ENCODE data around the gene GMPPA. TPM values are rescaled to one million over a fixed set of nuclear protein-coding genes. Genes with fewer than 3 reads are reported as not detected.

The GMPPA gene
- total and polyA plus RNA-seq, 4 donors, result 18.8 to 48.9 (median 38.7) TPM

DNA sequence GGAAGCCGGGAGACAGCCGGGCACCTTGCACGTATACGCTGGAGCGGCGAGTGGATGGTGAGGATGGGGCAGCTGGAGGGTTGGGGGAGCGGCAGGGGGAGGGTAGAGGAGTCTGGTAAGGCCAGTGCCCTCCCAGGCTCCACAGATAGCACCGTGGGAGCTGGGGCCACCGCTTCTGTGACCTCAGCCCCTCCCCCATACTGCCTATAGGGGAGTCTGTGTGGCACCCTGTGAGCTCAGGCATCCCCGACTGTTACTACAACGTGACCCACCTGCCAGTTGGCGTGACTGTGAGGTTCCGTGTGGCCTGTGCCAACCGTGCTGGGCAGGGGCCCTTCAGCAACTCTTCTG is 9.9 kb upstream of the GMPPA start:
- ATAC-seq (ENCODE audit: insufficient read depth, low FRiP score), result no peak
- DNase-seq, result no peak
- Histone ChIP-seq H3K4me3 (no peak overlapping the region), H3K27ac (ENCODE audit: low read depth in 1 of 2, low read length in 1 of 2) (no peak overlapping the region), H3K4me1 (ENCODE audit: control insufficient read depth in 5 of 5, insufficient read depth in 5 of 5, low read length in 5 of 5) (peaks cover 0 to 9% (median 0%) of the 10 kb centered on the region in 5 donors), H3K9ac (ENCODE audit: insufficient read depth in 1 of 2, low read length in 2 of 2) (no peak overlapping the region), H3K9me3 (ENCODE audit: control insufficient read depth in 4 of 4, insufficient read depth in 3 of 4, low read length in 3 of 4) (peaks cover 0 to 2% (median 0%) of the 10 kb centered on the region in 4 donors), H3K27me3 (ENCODE audit: control insufficient read depth in 3 of 3, insufficient read depth in 3 of 3, low read length in 2 of 3) (peaks cover 6 to 33% (median 14%) of the 10 kb centered on the region in 3 donors), H3K36me3 (ENCODE audit: control insufficient read depth in 4 of 4, insufficient read depth in 4 of 4, low read length in 4 of 4) (no peaks in the 10 kb centered on the region)
- TF ChIP-seq, protein P1, sequence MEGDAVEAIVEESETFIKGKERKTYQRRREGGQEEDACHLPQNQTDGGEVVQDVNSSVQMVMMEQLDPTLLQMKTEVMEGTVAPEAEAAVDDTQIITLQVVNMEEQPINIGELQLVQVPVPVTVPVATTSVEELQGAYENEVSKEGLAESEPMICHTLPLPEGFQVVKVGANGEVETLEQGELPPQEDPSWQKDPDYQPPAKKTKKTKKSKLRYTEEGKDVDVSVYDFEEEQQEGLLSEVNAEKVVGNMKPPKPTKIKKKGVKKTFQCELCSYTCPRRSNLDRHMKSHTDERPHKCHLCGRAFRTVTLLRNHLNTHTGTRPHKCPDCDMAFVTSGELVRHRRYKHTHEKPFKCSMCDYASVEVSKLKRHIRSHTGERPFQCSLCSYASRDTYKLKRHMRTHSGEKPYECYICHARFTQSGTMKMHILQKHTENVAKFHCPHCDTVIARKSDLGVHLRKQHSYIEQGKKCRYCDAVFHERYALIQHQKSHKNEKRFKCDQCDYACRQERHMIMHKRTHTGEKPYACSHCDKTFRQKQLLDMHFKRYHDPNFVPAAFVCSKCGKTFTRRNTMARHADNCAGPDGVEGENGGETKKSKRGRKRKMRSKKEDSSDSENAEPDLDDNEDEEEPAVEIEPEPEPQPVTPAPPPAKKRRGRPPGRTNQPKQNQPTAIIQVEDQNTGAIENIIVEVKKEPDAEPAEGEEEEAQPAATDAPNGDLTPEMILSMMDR (IDR thresholded peaks at IDR 0.05; ENCODE audit: control extremely low read depth, extremely low read depth), result no peak
- WGBS, 2 donors, result 84 to 90% methylated on average over 14 of the region's 14 CpGs

DNA sequence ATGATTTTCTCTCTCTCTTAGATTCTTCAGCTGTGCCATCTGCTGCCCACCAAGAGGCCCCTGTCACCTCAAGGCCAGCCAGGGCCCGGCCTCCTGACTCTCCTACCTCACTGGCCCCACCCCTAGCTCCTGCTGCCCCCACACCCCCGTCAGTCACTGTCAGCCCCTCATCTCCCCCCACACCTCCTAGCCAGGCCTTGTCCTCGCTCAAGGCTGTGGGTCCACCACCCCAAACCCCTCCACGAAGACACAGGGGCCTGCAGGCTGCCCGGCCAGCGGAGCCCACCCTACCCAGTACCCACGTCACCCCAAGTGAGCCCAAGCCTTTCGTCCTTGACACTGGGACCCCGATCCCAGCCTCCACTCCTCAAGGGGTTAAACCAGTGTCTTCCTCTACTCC is 9.4 kb upstream of the GMPPA start:
- H3K9me3 ChIP-seq (ENCODE audit: control insufficient read depth in 4 of 4, insufficient read depth in 3 of 4, low read length in 3 of 4), result peaks cover 0 to 4% (median 0%) of the 10 kb centered on the region in 4 donors
- no peaks in the 10 kb centered on the region for H3K36me3 ChIP-seq (ENCODE audit: control insufficient read depth in 4 of 4, insufficient read depth in 4 of 4, low read length in 4 of 4)
- no peak overlapping the region for H3K9ac ChIP-seq (ENCODE audit: insufficient read depth in 1 of 2, low read length in 2 of 2)
- peaks cover 0 to 5% (median 0%) of the 10 kb centered on the region in 5 donors for H3K4me1 ChIP-seq (ENCODE audit: control insufficient read depth in 5 of 5, insufficient read depth in 5 of 5, low read length in 5 of 5)
- DNase-seq, result no peak
- ATAC-seq (ENCODE audit: insufficient read depth, low FRiP score), result no peak
- H3K27ac ChIP-seq (ENCODE audit: low read depth in 1 of 2, low read length in 1 of 2), result no peak overlapping the region
- H3K4me3 ChIP-seq, result no peak overlapping the region
- TF ChIP-seq, protein P1 (IDR thresholded peaks at IDR 0.05; ENCODE audit: control extremely low read depth, extremely low read depth), result no peak
- peaks cover 6 to 30% (median 11%) of the 10 kb centered on the region in 3 donors for H3K27me3 ChIP-seq (ENCODE audit: control insufficient read depth in 3 of 3, insufficient read depth in 3 of 3, low read length in 2 of 3)
- WGBS, 2 donors, result 84 to 91% methylated on average over 9 of the region's 9 CpGs

DNA sequence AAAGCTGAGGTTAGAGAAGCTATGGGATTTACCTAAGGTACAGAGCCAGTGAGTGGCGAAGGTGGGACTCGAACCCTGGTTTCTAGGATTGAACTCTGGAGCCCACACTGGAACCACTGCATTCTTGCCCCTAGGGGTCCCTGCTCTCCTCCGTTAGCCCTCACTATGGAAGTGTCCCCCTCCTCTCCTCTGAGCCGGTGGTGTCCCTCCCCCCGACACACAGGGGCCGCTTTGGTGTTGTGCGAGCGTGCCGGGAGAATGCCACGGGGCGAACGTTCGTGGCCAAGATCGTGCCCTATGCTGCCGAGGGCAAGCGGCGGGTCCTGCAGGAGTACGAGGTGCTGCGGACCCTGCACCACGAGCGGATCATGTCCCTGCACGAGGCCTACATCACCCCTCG is 8.5 kb upstream of the GMPPA start:
- no peak overlapping the region for H3K4me3 ChIP-seq
- H3K27ac ChIP-seq (ENCODE audit: low read depth in 1 of 2, low read length in 1 of 2), result no peak overlapping the region
- peaks cover 6 to 34% (median 8%) of the 10 kb centered on the region in 3 donors for H3K27me3 ChIP-seq (ENCODE audit: control insufficient read depth in 3 of 3, insufficient read depth in 3 of 3, low read length in 2 of 3)
- DNase-seq (no peak), ATAC-seq (ENCODE audit: insufficient read depth, low FRiP score) (no peak)
- WGBS, 2 donors, result 83 to 89% methylated on average over 23 of the region's 23 CpGs
- H3K4me1 ChIP-seq (ENCODE audit: control insufficient read depth in 5 of 5, insufficient read depth in 5 of 5, low read length in 5 of 5), result peaks cover 0 to 8% (median 0%) of the 10 kb centered on the region in 5 donors
- TF ChIP-seq, protein P1 (IDR thresholded peaks at IDR 0.05; ENCODE audit: control extremely low read depth, extremely low read depth), result no peak
- peaks cover 0 to 5% (median 0%) of the 10 kb centered on the region in 4 donors for H3K9me3 ChIP-seq (ENCODE audit: control insufficient read depth in 4 of 4, insufficient read depth in 3 of 4, low read length in 3 of 4)
- H3K36me3 ChIP-seq (ENCODE audit: control insufficient read depth in 4 of 4, insufficient read depth in 4 of 4, low read length in 4 of 4), result no peaks in the 10 kb centered on the region
- no peak overlapping the region for H3K9ac ChIP-seq (ENCODE audit: insufficient read depth in 1 of 2, low read length in 2 of 2)

DNA sequence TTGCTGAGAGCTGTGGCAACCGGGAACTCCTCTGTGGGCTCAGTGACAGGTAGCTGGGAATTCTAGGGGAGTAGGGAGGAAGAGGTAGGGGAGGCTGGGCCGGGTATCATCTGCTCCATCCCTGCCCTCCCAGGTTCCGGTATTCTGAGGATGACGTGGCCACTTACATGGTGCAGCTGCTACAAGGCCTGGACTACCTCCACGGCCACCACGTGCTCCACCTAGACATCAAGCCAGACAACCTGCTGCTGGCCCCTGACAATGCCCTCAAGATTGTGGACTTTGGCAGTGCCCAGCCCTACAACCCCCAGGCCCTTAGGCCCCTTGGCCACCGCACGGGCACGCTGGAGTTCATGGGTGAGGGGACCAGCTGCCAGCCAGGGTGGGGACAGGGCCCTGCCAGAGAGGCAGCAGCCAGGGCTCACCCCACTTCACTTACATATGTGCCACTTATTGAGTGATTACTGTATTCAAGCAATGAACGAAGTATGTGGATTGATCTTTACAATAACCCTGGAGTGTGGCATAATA is 8.0 kb upstream of the GMPPA start:
- 79 to 94% methylated on average over 10 of the region's 10 CpGs for WGBS, 2 donors
- H3K36me3 ChIP-seq (ENCODE audit: control insufficient read depth in 4 of 4, insufficient read depth in 4 of 4, low read length in 4 of 4), result no peaks in the 10 kb centered on the region
- peaks cover 0 to 13% (median 0%) of the 10 kb centered on the region in 5 donors for H3K4me1 ChIP-seq (ENCODE audit: control insufficient read depth in 5 of 5, insufficient read depth in 5 of 5, low read length in 5 of 5)
- peaks cover 0 to 5% (median 0%) of the 10 kb centered on the region in 4 donors for H3K9me3 ChIP-seq (ENCODE audit: control insufficient read depth in 4 of 4, insufficient read depth in 3 of 4, low read length in 3 of 4)
- DNase-seq (no peak), ATAC-seq (ENCODE audit: insufficient read depth, low FRiP score) (no peak)
- peaks cover 6 to 34% (median 6%) of the 10 kb centered on the region in 3 donors for H3K27me3 ChIP-seq (ENCODE audit: control insufficient read depth in 3 of 3, insufficient read depth in 3 of 3, low read length in 2 of 3)
- H3K4me3 ChIP-seq, result no peak overlapping the region
- TF ChIP-seq, protein P1 (IDR thresholded peaks at IDR 0.05; ENCODE audit: control extremely low read depth, extremely low read depth), result no peak
- no peak overlapping the region for H3K27ac ChIP-seq (ENCODE audit: low read depth in 1 of 2, low read length in 1 of 2)
- H3K9ac ChIP-seq (ENCODE audit: insufficient read depth in 1 of 2, low read length in 2 of 2), result no peak overlapping the region

All from lung (tissue), 12 donors.